H1 (cell line): Measurements from ENCODE around the gene FBXO41. TPM values are rescaled to one million over a fixed set of nuclear protein-coding genes. Genes with fewer than 3 reads are reported as not detected.

Experiments
- ASH2L ChIP-seq: fragments of 200-600, 300-600 bp; sonication (generic); IDR thresholded peaks from one replicate; pipeline ENCODE4 v1.7.1; 2017; ENCODE audit warnings: low read length
- CBX5 ChIP-seq: fragments of 300-800, 300-1000 bp; sonication (generic); IDR thresholded peaks from 2 replicates; pipeline ENCODE4 v1.7.1; 2016; ENCODE audit warnings: antibody characterized with exemption, low read length, low read depth
- CHD2 ChIP-seq: IDR thresholded peaks from 2 replicates; pipeline ENCODE4 v1.6.1; 2012; ENCODE audit warnings: low read length, improper control_type of control experiment
- CTBP2 ChIP-seq: IDR thresholded peaks from 2 replicates; pipeline ENCODE4 v1.7.0; 2011; ENCODE audit warnings: borderline replicate concordance, mild to moderate bottlenecking, moderate library complexity, mixed read lengths, low read length; ENCODE audit not compliant: insufficient read depth, insufficient read length
- POLR2A ChIP-seq, 2 experiments: IDR thresholded peaks; 1 replicate in 1 of 2; 2 replicates in 1 of 2; pipeline ENCODE4 v1.6.1; 2011; ENCODE audit warnings: low read depth in 2 of 2, low read length in 2 of 2, mild to moderate bottlenecking in 2 of 2; ENCODE audit errors: control extremely low read depth in 1 of 2
- TBP ChIP-seq: IDR thresholded peaks from 2 replicates; pipeline ENCODE4 v1.6.1; 2011; ENCODE audit warnings: low read depth, low read length, improper control_type of control experiment
- polyA plus RNA-seq, 7 experiments: library from polyadenylated mRNA; depleted of rRNA in 3 of 7; stranded (reverse) in 5 of 7; unstranded in 2 of 7; fragments of >200 nt in 5 of 7; fragments of 200-250 nt in 2 of 7; gene quantifications; 1 replicate in 5 of 7; 2 replicates in 1 of 7; 4 replicates in 1 of 7; pipeline versions ENCODE4 v1.2.1 to v1.2.3, GENCODE V29; 2011 to 2013; ENCODE audit warnings: missing spikeins in 2 of 7, mixed read lengths in 2 of 7
- total RNA-seq: library from RNA; stranded (reverse); fragmentation: NEBNext Ultra II Directional; extraction: Animal tissue kit (Norgen Biotek cat#: 25700); gene quantifications from 2 replicates; pipeline ENCODE4 v1.2.1, GENCODE V29; 2021
- TF ChIP-seq, protein P1 (sequence below): IDR thresholded peaks from 2 replicates; pipeline ENCODE4 v1.6.1; 2012; ENCODE audit warnings: low read length, inconsistent platforms

FBXO41 gene
- total and polyA plus RNA-seq, 2 of the 8 experiments (the other 6 are each of a cell fraction or from before 2014, with no cell fraction given): 11.2 to 14.3 TPM

DNA sequence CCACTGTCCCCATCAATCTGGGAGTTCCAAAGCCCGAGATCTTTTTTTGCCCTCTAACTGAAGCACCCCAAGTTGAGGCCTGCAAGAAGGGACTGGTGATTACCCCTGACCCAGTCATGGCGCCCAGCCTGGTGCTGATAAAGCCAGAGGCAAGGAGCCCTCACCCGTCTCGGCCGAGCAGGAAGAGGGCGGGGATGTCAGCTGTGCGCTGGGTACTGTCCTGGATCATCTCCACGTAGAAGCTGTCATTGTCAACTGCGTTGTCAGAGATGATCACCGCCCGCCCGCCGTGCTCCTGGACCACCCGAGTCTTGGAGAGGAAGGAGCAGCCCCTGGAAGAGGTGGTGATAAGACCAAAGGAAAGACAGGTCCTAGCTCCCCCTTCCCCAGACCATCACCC, 55.6 kb downstream of the FBXO41 start (continued):
- TF ChIP-seq CBX5: no peak
- TF ChIP-seq ASH2L: no peak
- no peak for TF ChIP-seq POLR2A (IDR thresholded peaks at IDR 0.05; ENCODE audit: control extremely low read depth in 1 of 2, low read depth in 2 of 2, low read length in 2 of 2)
- no peak for TF ChIP-seq TBP
- no peak for TF ChIP-seq CTBP2
- TF ChIP-seq CHD2: no peak
- TF ChIP-seq, protein P1, sequence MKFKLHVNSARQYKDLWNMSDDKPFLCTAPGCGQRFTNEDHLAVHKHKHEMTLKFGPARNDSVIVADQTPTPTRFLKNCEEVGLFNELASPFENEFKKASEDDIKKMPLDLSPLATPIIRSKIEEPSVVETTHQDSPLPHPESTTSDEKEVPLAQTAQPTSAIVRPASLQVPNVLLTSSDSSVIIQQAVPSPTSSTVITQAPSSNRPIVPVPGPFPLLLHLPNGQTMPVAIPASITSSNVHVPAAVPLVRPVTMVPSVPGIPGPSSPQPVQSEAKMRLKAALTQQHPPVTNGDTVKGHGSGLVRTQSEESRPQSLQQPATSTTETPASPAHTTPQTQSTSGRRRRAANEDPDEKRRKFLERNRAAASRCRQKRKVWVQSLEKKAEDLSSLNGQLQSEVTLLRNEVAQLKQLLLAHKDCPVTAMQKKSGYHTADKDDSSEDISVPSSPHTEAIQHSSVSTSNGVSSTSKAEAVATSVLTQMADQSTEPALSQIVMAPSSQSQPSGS: no peak
